SU-DHL-6 (cell line): Measurements from ENCODE around the gene ITIH3.

Source experiments
- H2AFZ ChIP-seq: fragments of 200-600 bp; sonication (generic); 2 replicates; pipeline ENCODE4 v1.6.1; 2014; ENCODE audit warnings: low read depth, mild to moderate bottlenecking, moderate library complexity, mixed read lengths, antibody characterized with exemption, low read length; ENCODE audit not compliant: severe bottlenecking
- H3F3A ChIP-seq: fragments of 200-600 bp; shearing (Covaris generic); 2 replicates; pipeline ENCODE4 v1.6.0; 2016; ENCODE audit warnings: antibody characterized with exemption, mild to moderate bottlenecking; ENCODE audit not compliant: insufficient read depth
- H3K27ac ChIP-seq: fragments of 200-600 bp; sonication (generic); 2 replicates; pipeline ENCODE4 v1.5.1; 2016; ENCODE audit warnings: low read depth, mild to moderate bottlenecking, low read length, moderate library complexity, mixed read lengths
- H3K27me3 ChIP-seq: fragments of 200-600 bp; sonication (generic), shearing (Covaris generic); 2 replicates; pipeline ENCODE4 v1.6.0; 2014; ENCODE audit warnings: mild to moderate bottlenecking, low read length
- H3K36me3 ChIP-seq: fragments of 200-600 bp; sonication (generic); 2 replicates; pipeline ENCODE4 v1.6.1; 2014; ENCODE audit warnings: mild to moderate bottlenecking, low read length, mixed read lengths
- H3K4me2 ChIP-seq: fragments of 300-600, 200-600 bp; shearing (Covaris generic), sonication (generic); 2 replicates; pipeline ENCODE4 v1.6.0; 2014; ENCODE audit warnings: low read length, low read depth, mild to moderate bottlenecking; ENCODE audit not compliant: poor library complexity, severe bottlenecking
- H3K4me3 ChIP-seq: fragments of 200-600 bp; sonication (generic); 2 replicates; pipeline ENCODE4 v1.5.1; 2014; ENCODE audit warnings: antibody characterized with exemption, low read length, mild to moderate bottlenecking, mixed read lengths; ENCODE audit not compliant: insufficient read depth, poor library complexity, severe bottlenecking
- H3K79me2 ChIP-seq: fragments of 200-600 bp; sonication (generic); 2 replicates; pipeline ENCODE4 v1.6.1; 2014; ENCODE audit warnings: mild to moderate bottlenecking, low read length, moderate library complexity; ENCODE audit not compliant: insufficient read depth
- H3K9ac ChIP-seq: fragments of 200-600 bp; sonication (generic); 2 replicates; pipeline ENCODE4 v1.7.0; 2014; ENCODE audit warnings: mild to moderate bottlenecking, low read length
- H3K9me2 ChIP-seq: fragments of 200-600 bp; sonication (generic); replicated peaks from 2 replicates; pipeline ENCODE4 v1.6.1; 2014; ENCODE audit warnings: low read length; ENCODE audit not compliant: insufficient read depth
- H3K9me3 ChIP-seq: fragments of 200-600 bp; sonication (generic); 2 replicates; pipeline ENCODE4 v1.6.1; 2014; ENCODE audit warnings: low read length, mixed read lengths; ENCODE audit not compliant: insufficient read depth
- H4K20me1 ChIP-seq: fragments of 200-600 bp; sonication (generic); 2 replicates; pipeline ENCODE4 v1.6.1; 2014; ENCODE audit warnings: low read depth, mild to moderate bottlenecking, antibody characterized with exemption, low read length, moderate library complexity, mixed read lengths
- EZH2phosphoT487 ChIP-seq: fragments of 200-600 bp; sonication (generic), shearing (Covaris generic); conservative IDR thresholded peaks from 2 replicates; pipeline ENCODE4 v1.6.1; 2018; ENCODE audit warnings: mild to moderate bottlenecking, antibody characterized with exemption, low read length, moderate library complexity, mixed read lengths
- TF ChIP-seq, protein P1 (sequence below): fragments of 200-600 bp; sonication (generic); IDR thresholded peaks from one replicate; pipeline ENCODE4 v1.5.1; 2017; ENCODE audit warnings: antibody characterized with exemption, mild to moderate bottlenecking, low read length, moderate library complexity; ENCODE audit not compliant: insufficient read depth, poor library complexity, severe bottlenecking

Gene ITIH3

DNA sequence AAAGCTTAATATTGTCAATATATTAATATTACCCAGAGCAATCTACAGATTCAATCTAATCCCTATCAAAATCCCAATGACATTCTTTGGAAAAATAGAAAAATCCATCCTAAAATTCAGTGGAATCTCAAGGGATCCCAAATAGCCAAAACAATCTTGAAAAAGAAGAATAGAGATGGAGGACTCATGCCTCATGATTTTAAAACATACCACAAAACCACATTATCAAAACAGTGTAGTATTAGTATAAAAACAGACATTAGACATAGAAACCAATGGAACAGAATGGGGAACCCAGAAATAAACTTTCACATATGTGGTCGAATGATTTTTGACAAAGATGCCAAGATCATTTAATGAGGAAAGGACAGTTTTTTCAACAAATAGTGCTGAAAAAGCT lies 38.5 kb upstream of the ITIH3 start:
- H3K27ac ChIP-seq = no peak overlapping the region
- TF ChIP-seq, protein P1, sequence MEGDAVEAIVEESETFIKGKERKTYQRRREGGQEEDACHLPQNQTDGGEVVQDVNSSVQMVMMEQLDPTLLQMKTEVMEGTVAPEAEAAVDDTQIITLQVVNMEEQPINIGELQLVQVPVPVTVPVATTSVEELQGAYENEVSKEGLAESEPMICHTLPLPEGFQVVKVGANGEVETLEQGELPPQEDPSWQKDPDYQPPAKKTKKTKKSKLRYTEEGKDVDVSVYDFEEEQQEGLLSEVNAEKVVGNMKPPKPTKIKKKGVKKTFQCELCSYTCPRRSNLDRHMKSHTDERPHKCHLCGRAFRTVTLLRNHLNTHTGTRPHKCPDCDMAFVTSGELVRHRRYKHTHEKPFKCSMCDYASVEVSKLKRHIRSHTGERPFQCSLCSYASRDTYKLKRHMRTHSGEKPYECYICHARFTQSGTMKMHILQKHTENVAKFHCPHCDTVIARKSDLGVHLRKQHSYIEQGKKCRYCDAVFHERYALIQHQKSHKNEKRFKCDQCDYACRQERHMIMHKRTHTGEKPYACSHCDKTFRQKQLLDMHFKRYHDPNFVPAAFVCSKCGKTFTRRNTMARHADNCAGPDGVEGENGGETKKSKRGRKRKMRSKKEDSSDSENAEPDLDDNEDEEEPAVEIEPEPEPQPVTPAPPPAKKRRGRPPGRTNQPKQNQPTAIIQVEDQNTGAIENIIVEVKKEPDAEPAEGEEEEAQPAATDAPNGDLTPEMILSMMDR = no peak
- no peak for TF ChIP-seq EZH2phosphoT487
- H3K9ac ChIP-seq = no peak overlapping the region
- no peak overlapping the region for H2AFZ ChIP-seq
- no peaks in the 10 kb centered on the region for H3F3A ChIP-seq
- no peaks in the 10 kb centered on the region for H3K27me3 ChIP-seq
- H3K9me3 ChIP-seq = no peaks in the 10 kb centered on the region
- H4K20me1 ChIP-seq = no peaks in the 10 kb centered on the region
- H3K79me2 ChIP-seq = no peaks in the 10 kb centered on the region
- H3K4me2 ChIP-seq = no peak overlapping the region
- no peak overlapping the region for H3K4me3 ChIP-seq
- peaks cover 5% of the 10 kb centered on the region; the same call in 1 of the 2 replicates for H3K36me3 ChIP-seq
- H3K9me2 ChIP-seq = no peaks in the 10 kb centered on the region

GRCh38 chr3:52763466-52763865 lies 31.1 kb upstream of the ITIH3 start:
- Histone ChIP-seq H3K9me2 (no peaks in the 10 kb centered on the region), H3K27ac (no peak overlapping the region), H3K4me3 (no peak overlapping the region), H3K9ac (no peak overlapping the region), H3K36me3 (no peaks in the 10 kb centered on the region; the same call in 1 of the 2 replicates), H3K27me3 (no peaks in the 10 kb centered on the region), H3F3A (no peaks in the 10 kb centered on the region), H4K20me1 (no peaks in the 10 kb centered on the region), H2AFZ (no peak overlapping the region), H3K4me2 (no peak overlapping the region), H3K9me3 (no peaks in the 10 kb centered on the region), H3K79me2 (no peaks in the 10 kb centered on the region)
- TF ChIP-seq EZH2phosphoT487 = no peak
- TF ChIP-seq, protein P1 = no peak

DNA sequence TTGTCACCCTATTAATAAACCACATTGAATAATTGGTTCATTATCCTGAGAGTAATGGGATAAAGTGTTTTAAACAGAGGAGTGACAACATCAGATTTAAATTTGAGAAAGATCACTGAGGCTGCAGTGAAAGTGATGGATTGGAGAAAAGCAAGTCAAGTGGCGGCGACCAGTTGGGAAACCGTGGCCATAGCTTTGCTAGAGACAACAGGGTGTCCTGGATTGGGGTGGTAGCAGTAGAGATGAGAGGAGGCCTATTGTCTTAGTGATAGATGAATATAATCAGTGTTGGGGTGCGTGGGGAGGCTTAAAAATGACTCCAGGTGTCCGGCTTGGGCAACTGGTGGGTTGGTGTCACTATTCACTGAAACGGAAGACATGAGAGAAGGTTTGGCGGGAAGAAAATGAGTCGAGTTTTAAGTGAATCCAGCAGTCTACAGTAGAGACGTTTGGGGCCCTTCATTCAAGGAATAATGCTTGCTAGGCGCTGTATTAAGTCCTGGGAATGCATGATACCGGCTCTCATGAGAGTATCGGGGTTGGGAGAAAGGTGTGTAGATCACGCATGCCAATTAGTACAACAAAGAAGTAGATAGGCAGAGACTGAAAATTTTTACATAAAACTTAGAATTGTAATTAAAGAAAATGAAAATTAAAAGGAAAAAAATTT lies 24.7 kb upstream of the ITIH3 start:
- Histone ChIP-seq H3K4me2 (peak overlapping the region; percentile 93), H3K9ac (peak overlapping the region; percentile 66), H4K20me1 (no peaks in the 10 kb centered on the region), H3K79me2 (no peaks in the 10 kb centered on the region), H3K9me2 (no peaks in the 10 kb centered on the region), H2AFZ (peak overlapping the region; percentile 95), H3K9me3 (no peaks in the 10 kb centered on the region), H3K27me3 (no peaks in the 10 kb centered on the region), H3F3A (no peaks in the 10 kb centered on the region; the same call in 1 of the 2 replicates), H3K36me3 (no peaks in the 10 kb centered on the region), H3K27ac (no peak overlapping the region), H3K4me3 (peak overlapping the region; percentile 84)
- no peak for TF ChIP-seq EZH2phosphoT487
- TF ChIP-seq, protein P1 = no peak
